Middle frontal gyrus (tissue), 1 donor: ENCODE measurements around the gene FKBP11.

Source experiments
- DNase-seq: peaks from one replicate; pipeline ENCODE4 v3.0.0-alpha.2; 2015; ENCODE audit warnings: low spot score; ENCODE audit errors: extremely low spot score

The FKBP11 gene

DNA sequence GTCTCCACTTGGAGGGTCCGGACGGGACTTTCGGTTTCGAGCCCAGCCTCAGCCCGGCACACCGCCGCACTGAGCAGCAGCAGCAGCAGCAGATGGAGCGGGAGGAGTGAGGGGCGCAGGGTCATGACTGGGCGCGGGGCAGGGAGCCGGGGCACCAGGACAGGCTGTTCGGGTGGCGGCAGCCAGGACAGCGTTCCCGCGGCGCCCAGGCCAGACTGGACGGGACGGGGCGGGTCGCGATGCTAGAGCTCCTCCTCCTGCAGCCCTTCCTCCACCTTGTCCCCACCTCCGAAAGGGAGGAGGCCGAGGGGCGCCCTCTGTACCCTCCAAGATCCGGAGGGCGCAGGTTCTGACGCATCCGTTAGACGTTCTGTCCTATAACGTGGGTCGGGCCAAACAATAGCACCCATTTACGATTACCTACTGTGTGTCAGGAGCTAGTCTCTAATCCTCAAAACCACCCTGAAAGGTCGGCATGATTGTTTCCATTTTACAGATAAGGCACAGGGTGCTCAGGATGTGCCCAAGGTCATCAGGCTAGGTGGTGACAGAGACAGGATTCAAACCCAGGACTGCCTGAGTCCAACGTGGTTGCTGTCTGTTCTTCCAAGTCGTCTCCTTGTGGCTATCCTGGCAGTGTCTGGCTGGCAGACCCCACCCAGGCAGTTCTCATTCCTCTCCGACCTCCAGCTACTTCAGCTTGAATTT, at the start of gene FKBP11:
TSS of gene FKBP11 (minus strand) at position 189 of the 708 bp plus-strand sequence. CDS start at position 125, 64 bp downstream.
- no peak for DNase-seq

DNA sequence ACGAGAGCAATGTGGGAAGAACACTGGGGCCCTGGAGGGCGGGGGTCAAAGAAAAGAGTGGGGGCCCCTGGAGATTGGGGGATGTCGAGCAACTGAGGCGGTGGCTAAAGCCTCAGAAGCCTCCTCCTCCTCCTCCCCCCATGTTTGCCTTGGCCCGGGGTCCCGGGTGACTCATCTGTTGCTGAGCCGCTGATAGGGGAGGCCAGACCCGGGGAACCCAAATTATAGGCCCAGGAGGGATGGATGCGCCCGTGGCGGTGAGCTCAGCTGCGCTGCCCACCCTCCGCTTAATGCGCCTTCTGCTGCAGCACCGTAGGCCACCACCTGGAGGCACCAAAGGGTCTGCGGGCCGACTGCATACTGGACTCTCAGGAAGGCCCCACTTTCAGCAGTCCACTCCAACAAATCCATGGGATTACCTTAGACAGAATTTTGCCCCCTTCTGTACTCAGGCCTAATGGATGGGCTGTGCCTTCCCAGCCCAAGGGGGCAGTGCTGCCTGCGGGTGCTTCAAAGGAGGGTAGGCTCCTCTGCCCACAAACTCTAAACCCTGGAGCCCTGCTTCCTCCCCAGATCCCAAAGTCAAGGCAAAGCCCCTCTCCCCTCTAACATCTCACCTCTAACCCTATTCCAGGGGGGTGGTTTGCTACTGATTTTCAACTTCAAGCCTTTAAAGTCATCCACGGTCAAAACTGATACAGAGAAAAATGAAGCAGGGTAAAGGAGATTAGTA, 48.8 kb upstream of the FKBP11 start:
- DNase-seq = no peak

DNA sequence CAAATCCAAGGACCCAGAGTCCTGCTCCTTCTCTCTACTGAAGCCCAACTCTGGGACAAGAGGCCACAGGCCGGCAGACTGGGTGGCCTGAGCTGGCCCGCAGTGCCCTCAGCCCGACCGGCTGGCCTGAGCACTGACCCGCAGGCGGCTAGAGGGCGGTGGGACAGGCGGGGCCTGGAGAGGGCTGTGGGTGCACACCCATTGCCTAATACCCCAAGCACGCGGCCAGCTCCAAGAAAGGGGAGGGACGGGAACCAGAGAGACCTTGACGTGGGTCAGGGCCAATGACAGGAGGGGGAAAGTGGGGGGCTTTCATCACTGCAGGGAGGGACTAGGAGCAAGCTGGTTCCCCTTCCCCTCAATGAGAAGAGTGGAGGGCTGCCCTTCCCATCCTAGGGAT, 48.2 kb upstream of the FKBP11 start:
- no peak for DNase-seq

DNA sequence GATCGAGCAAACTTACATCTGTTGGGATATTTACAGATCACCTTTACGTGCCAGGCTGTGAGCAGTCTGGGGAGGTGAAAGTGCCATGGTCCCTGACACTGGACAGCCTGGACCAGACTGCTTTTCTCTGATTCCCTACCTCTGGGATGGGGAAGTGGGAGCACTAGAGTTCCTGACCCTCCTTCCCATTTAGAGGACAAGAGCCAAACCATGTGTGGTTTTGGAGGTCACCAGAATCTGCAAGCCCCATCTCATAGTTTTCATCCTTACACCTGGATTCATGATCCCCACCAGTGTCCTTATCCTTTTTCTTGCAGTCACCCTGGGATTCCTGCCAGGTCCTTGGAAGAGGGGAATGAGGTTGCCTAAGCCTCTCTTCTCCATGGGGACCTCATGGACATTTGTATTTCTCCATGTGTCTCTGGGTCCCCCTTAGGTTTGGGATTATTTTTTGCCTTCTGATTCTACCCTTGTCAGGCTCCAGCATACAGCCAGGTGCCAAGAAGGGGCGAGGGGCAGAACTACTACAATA, 47.7 kb upstream of the FKBP11 start:
- no peak for DNase-seq

DNA sequence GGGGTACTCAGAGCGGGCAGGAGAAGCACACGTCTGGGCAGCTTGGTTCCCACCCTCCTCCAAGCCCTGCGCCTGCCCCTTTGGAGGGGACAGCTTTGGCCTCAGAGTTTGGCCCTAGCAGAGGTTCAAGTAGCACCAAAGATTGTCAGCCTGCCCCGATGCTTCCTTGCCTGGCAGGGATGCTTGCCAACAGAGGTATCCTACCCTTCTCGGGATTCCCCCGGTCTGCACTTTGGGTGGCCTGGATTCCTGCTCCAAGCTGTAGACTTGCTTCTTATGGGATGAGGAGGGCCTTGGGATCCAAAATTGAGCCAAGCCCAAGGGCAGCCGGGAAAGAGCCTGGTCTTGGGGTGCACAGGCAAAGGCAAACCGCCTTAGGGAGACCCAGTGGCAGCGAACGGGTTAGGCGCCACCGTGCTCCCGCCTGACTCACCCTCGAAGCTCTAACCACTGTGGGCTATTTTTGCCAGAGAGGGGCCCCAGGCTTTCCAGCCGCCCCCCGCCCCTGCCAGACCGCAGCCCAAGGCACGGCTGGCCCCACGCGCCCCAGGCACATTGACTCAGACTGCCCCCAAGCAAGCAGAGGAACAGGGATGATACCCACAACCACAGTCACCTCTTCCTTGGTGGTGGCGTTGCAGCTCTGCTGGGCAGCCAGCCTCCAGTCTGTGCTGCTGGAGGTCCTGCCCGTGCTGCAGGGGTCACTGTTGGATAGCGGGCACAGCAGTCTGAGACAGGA, 47.1 kb upstream of the FKBP11 start:
- DNase-seq = no peak

DNA sequence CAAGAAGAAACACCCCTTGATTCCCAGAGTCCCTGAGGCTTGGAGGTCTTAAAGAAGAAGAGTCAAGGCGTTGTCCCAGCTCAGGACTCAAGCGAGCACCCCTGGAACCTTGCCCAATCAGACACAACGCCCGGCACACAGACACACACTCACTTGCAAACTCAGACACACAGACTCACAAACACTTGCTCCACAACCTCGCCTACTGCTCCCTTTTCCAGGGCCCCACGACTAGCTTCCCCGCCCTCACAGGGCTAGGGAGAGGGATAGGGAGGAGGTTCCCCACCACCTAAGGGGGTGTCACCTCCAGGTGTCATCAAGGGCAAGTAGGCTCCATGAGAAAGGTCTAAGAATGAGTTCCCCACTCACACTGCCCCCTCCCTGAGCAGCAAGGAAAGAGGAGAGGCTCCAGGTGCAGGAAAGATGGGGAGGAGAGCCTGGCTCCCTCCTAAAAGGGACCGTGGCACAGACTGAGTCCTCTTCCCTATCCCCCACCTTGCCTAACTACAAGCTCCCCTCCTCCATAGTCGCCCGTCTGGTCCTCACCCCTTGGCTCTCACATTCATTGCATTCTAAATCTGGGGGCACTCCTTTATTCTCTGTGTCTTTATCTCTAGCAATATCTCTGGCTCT, 45.5 kb upstream of the FKBP11 start:
- DNase-seq = no peak

DNA sequence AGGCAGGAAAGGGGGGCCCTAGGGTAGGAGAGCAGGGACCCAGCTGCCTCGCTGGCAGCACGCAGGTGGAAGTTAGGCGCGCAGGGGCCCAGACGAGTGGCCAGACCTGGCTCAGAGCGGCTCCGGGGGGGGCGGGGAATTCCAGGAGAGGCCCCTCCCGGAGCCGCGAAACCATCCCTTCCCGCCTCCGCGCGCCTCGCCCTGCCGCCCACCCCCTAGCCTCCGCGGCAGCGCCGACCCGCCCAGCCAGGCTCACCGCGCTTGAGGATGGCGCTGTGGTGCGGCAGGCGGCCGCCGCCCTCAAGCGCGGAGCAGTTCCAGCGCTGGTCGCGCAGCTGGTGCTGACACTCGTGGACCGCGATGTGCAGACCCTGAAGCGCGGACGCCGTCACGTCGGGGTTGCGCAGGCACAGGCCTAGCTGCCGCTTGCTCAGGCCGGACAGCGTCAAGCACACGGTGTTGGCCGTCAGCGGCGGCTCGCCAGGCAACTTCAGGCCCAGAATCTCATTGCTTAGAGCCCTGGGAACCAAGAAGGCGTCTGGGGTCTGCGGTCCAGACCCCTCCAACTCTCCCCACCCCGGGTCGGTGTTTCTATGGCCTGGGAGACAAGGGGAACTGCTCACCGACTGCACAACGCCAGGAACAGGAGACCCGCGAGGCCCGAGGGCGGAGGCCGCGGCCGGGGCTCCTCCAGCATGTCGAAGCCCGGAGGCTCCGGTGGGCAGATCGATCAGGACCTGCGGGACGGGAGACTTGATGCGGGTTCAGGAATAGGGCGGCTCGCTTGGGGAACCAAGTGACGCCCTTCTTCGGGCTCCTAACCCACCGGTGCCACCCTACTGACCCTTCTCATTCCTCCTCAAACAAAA, 44.8 kb upstream of the FKBP11 start:
- no peak for DNase-seq

DNA sequence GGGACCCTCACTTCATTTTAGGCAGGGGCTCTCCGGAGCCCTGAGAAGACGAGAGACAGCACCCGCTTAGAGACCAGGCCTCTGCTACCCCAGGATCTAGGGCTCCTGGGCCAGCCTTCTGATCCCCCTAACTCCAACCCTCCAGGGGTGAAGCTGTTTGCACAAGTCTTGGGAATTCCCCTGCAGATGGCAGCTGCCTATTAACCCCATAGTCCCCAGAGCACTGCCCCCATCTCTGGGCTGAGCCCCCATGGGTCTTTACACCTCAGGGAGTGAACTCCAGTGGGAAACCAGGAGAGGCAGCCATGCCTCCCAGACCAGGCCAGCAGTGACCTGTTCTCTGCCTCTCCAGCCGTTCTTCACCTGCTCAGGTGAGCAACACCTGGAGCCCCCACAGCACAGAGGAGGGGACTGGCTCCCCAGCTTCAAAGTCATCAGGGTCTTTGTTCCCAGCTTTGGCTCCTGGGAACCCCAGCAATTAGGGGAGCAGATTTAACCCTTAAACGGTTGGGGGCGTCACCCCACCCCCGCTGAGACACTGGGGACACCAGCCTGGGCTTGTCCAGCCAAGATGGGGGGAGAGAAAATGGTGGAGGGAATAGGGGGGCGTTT, 44.0 kb upstream of the FKBP11 start:
- DNase-seq = no peak

DNA sequence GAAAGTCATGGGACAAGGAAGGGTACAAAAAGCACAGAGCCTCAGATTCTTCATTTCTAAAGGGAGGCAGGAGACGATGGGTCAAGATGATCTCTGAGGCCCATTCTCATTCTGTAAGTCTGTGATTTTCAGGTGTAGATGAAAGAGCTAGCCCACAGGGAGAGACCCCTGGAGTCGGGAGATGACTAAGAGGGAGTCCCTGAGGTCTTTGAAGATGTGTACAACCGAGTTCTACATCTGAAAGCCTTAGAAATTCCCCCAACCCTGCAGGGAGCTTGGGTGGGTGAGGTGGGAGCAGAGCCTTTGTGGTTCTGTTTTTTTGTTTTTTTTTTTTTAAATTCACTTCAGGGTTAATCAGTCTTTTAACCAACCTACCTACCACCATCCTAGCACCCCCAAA, 43.2 kb upstream of the FKBP11 start:
- no peak for DNase-seq

DNA sequence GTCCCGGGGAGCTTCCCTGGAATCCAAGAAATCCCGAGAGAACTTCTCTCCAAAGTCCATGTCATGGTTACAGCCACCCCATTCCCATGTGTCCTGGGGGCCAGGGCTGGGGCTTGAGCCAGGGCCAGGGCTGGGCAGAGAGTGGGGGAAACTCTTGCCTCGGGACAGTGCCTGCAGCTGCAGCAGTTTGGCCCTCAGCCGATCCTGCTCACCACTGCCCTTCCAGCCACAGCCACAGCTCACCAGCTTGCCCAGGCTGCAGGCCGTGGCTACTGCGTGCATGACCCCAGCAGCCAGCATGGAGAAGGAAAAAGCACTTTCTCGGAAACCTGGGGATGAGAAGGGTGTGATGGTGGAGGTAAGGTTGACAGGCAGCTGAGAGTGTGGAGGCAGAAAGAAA, 42.7 kb upstream of the FKBP11 start:
- no peak for DNase-seq

DNA sequence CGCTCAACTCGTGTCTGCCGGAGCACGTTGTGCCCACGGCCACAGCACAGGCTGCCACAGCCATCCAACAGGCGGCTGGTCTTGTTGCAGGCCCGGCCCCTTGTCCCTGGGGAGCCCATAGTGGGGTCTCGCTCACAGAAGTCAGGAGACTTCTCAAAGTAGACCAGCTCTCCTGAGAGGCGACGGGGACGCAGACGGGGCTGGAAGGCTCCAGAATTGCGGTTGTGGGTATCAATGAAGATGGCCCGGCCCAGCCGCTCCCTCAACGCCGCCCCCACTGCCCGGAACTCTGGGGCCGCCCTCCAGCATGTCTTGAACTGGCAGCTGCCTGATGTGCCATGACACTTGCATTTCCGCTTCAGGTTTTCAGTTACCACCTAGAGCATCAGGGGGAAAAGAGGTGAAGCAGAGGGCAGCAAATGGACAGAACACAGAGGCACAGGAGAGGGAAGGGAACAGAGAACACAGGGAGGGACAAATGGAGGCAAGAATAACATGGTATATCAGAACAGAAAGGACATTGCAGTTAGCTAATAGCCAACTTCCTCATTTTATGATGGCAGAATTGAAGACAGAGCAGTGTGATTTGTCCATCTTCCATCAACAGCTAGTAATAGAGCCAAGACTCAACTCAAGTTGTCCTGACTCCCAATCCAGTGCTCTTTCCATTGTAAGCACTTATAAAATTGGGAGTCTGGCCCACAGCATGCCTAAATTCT, 41.0 kb upstream of the FKBP11 start:
- no peak for DNase-seq

DNA sequence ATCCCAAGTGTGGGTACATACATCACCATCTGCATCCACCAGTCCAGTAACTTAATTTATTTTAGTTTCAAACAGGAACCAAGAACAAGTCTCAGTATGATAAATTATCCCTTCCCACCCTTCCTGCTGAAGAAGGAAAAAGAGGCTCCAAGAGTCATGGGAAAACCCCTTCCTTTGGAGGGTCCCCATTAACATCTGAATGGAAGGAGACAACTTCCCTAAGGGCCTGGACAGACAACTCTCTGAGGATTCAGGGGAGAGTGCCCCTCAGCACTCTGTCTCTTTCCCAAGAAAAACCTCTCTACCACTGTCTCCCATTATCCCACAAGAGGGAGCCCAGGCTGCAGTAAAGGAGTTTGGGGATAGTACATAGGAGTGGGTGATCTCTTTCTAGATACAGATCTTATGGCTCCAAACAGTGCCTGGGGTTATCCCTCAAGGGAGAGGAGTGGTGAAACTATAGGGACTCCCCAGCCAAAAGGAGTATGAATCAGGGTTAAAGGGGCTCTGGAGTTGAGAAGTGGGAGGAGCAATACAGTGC, 40.1 kb upstream of the FKBP11 start:
- DNase-seq = no peak

DNA sequence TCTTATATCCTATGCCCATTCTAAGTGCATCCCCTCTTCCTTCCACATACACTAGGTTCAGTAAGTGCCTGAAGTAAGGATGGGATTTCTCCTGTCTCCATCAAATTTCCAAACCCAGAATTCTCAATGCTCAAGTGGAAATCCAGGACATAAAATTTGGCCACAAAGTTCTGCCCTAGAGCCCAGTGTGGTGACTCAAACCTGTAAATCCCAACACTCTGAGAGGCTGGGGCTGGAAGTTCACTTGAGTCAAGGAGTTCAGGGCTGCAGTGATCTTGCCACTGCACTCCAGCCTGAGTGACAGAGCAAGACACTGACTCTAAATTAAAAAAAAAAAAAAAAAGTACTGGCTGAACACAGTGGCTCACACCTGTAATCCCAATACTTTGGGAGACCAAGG, 36.5 kb upstream of the FKBP11 start:
- no peak for DNase-seq

DNA sequence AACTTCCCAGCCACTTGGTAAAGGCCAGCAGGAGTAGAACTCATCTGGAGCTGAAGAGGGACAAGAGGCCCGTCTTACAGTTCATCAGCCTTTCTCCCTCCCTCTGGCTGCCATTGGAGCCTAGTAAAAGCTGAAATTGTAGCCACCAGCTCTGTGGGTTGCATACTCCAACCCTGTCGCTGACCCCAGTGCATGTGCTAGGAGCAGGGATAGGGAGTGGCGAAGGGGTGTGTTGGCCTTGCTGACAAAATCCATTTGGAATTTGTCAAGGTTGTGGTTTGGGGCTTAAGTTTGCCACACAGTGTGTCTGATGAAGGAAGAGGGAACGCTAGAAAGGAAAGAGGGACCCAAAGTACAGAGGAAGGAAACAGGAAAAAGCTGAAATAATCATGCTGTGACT, 36.0 kb upstream of the FKBP11 start:
- no peak for DNase-seq

DNA sequence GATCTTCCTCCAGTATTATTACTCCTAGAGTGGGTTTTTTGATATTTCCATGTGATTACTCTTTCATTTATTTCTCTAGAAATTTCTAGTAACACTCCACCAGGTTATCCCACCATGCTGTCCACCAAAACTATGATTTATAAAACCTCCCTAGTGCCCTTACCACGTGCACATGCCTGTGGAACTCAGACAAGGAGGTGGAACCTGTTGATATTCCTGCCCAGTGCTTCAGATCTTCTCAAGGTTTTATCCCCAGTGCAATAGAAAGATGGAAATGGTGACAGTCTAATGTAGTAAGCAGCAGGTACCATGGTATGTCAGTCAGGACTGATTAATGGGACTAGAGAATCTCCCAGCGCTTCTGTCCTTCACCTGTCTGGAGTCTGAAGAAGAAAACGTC, 35.5 kb upstream of the FKBP11 start:
- DNase-seq = no peak

DNA sequence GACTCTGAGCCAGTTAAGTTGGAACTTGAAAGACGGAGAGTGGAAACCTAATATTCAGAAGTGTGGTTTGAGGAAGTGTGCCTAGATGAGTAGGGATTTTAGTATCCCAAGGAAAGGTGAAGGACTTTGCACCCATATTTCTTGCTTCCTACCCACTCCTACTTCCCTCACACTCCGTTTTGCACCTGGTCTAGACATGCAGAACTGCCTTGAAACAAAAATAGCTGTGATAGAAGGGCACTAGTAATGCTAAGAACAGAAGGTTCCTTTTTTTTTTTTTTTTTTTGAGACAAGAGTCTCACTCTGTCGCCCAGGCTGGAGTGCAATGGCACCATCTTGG, 32.7 kb upstream of the FKBP11 start:
- no peak for DNase-seq

DNA sequence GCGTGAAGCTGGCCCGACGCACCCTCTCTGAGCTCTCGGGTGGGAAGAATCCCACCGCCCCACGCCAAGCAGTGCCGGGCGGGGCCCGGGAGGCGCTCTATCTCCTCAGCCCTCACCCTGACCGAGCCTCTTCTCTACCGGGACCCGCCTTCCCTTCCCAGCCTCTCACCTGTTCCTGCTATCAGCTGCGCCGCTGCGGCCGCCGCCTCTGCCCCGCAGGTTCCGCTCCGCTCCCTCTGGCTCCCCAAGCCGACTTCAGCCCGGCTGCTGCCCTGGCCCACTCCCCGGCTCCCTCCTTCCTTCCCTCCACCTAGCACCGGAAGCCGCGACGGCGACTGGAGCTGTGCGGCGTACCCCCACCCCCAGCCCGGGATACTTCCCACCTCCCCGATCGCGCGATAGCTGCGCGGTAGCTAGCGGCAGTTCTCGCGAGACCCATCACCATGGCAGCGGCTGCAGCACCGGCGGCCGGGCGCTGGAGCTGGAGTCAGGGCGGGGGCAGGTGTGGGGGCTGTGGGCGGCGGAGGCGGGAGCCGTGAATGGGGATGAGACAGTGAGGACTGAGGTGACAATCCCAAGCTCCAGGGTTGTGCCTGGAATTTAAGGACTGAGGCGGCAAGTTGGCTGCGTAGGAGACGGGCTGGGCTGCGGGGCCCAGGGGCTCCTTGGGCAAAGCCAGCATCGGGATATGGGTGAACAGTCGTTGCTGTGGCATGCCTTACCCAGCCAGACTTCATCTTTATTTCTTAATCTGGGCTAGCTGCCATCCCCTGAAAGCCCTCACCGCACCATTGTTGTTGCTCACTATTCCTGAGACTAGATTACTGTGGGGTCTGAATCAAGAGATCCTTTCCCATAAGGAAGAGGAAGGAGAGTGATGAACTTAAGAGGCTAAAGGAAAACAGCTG, 32.1 kb upstream of the FKBP11 start, which contains the start of gene ARF3:
TSS of gene ARF3 (minus strand) at position 347 of the 908 bp plus-strand sequence. CDS start 16,392 bp downstream, outside the sequence.
- peak; percentile 78 for DNase-seq
